DMS 273 treated with DMSO at 0.1 percent for 48 hours (cell line): ENCODE results near the gene COL20A1.

Experiments
- DNase-seq: peaks from one replicate; lab custom pipeline; 2025; lab: John Stamatoyannopoulos, UW

COL20A1 gene

GRCh38 chr20:63350196-63350595, 57.2 kb downstream of the COL20A1 start:
- no peak for DNase-seq

- DNase-seq: no peak
Observed at GRCh38 chr20:63350597-63351325, 57.8 kb downstream of the COL20A1 start.

DNA sequence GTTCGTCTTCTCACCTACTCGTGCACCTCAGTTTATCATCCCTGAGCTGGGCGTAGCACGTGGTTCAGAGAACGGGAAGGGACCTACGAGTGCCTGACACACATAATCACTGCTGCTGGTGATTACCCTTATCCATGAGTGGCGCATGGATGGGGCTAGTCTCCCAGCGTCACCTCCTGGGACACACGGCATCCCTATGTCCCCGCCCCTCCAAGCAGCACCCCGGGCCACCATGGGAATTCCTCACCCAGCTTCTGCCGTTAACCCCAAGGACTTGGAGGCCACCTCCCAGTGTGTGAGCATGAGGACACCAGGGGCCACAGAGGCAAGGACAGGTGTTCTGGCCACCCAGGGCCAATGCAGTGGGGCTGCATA, 58.3 kb downstream of the COL20A1 start:
- no peak for DNase-seq

- peak; percentile 22 for DNase-seq
Observed at GRCh38 chr20:63351811-63352591, 59.0 kb downstream of the COL20A1 start.

DNA sequence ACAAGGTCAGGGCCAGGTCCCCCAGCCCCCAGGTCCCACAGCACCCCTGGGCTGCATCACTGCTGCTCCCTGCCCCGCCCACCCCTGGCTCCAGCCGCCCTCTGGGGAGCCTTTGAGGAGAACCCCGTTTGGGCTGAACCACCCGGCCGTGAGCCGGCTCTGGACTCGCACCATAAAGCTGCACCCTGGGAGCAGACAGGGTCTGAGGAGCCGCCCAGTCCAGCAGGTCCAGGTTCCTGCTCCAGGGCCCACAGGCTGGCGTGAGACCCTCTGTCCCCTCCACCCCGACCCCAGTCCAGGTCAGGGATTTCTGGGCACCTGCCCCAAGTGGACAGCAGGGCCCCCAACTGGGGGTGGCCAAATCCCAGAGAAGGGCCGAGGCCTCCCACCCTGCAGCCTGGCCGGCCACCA, 59.8 kb downstream of the COL20A1 start:
- DNase-seq: no peak

- no peak for DNase-seq
Observed at GRCh38 chr20:63354636-63355350, 61.8 kb downstream of the COL20A1 start.

GRCh38 chr20:63355781-63356295, 62.9 kb downstream of the COL20A1 start:
- no peak for DNase-seq

DNA sequence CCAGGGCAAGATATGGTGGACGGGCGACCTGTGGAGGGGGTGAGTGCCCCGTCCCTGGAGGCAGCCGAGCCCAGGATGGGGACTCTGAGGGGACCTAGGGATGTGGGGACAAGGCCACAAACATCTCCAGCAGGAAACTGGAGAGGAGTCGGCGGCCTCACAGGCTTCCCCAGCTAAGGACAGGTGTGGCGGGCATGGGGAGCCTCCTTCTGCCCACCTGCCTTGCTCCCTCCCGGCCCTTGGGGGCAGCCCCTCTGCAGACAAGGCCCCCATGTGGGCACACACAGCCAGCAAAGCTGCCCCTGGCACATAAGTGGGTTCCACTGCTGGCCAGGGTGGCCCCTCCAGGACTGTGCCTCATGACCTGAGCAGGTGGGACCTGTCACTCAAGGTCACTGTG, 63.5 kb downstream of the COL20A1 start:
- no peak for DNase-seq

DNA sequence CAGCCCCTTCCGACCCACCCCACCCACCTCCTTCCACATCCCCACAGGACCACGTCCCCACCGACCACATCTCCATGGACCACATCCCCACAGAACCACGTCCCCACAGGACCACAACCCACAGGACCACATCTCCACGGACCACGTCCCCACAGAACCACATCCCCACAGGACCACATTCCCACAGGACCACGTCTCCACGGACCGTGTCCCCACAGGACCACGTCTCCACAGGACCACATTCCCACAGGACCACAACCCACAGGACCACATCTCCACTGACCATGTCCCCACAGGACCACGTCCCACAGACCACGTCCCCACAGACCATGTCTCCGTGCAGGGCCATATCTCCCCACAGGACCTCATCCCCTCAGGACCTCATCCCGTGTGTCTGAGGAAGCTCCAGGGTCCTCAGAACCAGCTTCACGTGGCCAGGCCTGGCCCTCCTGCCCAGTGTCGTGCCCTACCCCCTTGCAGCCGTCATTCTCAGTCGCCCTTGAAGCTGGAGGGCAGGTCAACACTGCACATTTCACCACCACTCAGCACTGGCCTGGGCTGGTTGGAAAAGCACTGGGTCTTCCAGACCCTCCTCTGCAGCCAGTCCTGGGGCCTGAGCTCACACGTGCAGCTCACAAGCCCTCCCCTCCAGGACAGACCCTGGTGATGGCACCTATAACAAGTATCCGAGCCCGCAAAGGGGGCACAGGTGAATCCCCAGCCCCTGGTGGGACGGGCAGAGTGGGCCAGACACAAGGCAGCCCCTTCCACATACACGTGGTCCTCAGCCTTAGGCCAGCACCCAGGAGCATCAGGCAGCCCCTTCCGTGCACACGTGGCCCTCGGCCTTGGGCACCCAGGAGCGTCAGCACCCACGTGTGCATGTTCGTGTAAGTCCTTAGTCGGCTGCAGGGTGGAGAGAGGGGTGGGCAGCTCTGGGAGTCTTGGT, 64.2 kb downstream of the COL20A1 start:
- DNase-seq: no peak

DNA sequence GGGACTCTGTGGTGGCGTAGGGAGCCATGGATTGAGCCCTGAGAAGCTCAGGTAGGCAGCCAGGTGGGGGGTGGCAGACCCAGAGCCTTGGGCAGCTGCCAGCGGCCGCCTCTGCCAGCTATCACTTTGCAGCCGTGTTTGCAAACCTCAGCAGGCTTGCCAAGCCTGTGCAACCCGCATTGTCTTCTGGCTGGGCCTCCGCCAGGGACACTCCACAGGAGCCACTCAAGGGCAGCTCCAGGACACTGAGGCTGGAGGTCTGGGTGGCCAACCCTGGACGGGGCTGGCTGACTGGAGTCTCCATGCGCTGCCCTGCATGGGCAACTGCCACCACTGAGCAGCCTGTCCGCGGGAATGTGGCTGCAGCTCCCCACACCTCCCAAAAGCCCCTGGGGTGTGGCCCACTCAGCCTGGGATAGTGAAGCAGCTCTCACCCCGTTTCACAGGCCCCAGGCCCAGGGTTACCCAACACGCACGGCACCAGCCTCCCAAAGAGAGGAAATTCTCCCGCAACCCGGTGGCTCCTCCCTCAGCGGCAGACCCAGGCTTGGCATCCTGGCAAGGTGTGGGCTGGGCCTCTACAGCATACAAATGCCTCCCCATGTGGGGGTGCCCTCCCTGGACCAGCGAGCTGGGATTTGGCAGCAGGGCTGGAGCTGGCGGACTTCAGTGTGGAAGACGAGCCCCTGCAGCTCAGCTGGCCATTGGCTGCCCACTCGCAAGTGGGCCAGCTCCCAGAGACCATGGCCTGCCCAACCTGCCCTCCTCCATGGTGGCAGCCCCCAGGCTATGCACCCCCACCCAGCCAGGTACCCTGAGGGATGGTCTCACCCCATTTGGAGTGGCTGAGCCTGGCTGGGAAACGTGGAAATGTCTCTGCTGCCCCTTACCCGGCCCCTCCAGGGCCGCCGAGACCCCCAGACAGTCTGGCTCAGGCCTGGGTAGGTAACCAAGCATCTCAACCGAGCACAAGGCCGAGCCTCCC, 65.2 kb downstream of the COL20A1 start:
- no peak for DNase-seq

GRCh38 chr20:63359164-63359934, 66.4 kb downstream of the COL20A1 start:
- DNase-seq: no peak

- no peak for DNase-seq
Observed at GRCh38 chr20:63359937-63360849, 67.2 kb downstream of the COL20A1 start.

GRCh38 chr20:63360850-63361518, 68.0 kb downstream of the COL20A1 start, which contains the start of gene CHRNA4:
TSS of gene CHRNA4 (minus strand) at chr20:63361349. CDS start at chr20:63361165, 184 bp downstream.
- DNase-seq: no peak

DNA sequence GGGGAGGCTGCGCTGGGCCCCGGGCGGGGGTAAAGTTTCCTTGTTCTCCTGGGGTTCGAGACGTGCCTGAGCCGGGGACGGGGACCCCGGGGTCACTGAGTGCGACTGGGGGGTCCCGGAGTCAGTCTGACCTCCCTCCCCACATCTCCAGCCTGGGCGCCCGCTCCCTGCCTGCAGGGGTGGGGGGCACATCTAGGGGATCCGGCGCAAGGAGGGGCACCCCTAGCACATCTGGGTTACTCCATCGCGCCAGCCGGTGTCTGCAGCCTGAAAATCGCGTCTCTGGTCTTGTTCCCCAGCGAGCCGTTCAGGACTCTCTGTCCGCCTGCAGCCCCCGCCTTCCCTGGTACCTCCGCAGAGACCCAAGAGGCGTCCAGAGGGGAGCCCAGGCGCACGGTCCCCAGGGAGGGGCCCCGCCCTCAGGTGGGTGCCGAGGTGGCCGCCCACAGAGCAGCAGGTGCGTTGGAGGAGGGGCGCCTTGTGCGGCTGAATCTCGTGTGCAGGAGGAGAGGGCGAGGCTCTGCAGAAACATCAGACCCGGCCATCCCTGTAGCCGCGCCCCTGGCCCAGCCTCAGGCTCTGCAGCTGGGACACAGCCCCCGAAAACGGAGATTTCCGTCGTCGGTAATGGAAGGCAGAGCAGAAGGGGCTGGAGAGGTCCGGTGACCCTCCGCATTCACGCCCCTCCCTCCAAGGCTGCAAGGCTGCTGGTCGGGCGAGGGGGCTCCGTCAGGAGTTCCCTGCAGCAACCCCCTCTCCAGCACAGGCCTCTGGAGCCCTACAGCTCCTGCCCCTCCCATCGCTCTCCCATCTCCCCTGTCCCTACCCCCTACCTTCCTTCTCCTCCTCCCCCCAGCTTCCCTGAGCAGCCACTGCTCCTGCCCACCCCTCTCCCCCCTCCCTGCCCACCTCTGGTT, 68.8 kb downstream of the COL20A1 start:
- DNase-seq: no peak

- DNase-seq: no peak
Observed at GRCh38 chr20:63362436-63363009, 69.5 kb downstream of the COL20A1 start.
